ENCODE results near the gene TMEM243. TPM values are rescaled to one million over a fixed set of nuclear protein-coding genes. Genes with fewer than 3 reads are reported as not detected.
"Not testable (repeated sequence)": the region's sequence is repeated elsewhere in the genome, so short reads cannot be mapped to it uniquely, and the experiment has no call there.

TMEM243 gene
- polyA plus RNA-seq, 1 donor, result 13.3 TPM

GRCh38 chr7:87212498-87212897 is 7.0 kb downstream of the TMEM243 start:
- no peak for DNase-seq (ENCODE audit: low read depth)

- no peak for DNase-seq (ENCODE audit: low read depth)
These were observed 9.0 kb downstream of the TMEM243 start for GRCh38 chr7:87210506-87210905.

- DNase-seq (ENCODE audit: low read depth), result no peak
These were observed 10.1 kb downstream of the TMEM243 start for GRCh38 chr7:87209295-87209924.

- DNase-seq (ENCODE audit: low read depth), result no peak
These were observed 13.2 kb downstream of the TMEM243 start for GRCh38 chr7:87206361-87206760.

- not testable (repeated sequence) for DNase-seq (ENCODE audit: low read depth)
These were observed 13.8 kb downstream of the TMEM243 start for GRCh38 chr7:87205701-87206100.

GRCh38 chr7:87204933-87205332 is 14.6 kb downstream of the TMEM243 start:
- no peak for DNase-seq (ENCODE audit: low read depth)

GRCh38 chr7:87203929-87204328 is 15.6 kb downstream of the TMEM243 start:
- not testable (repeated sequence) for DNase-seq (ENCODE audit: low read depth)

- no peak for DNase-seq (ENCODE audit: low read depth)
These were observed 16.8 kb downstream of the TMEM243 start for GRCh38 chr7:87202705-87203104.

- no peak for DNase-seq (ENCODE audit: low read depth)
These were observed 17.3 kb downstream of the TMEM243 start for GRCh38 chr7:87202208-87202607.

GRCh38 chr7:87199700-87200450 is 19.7 kb downstream of the TMEM243 start:
- no peak for DNase-seq (ENCODE audit: low read depth)

GRCh38 chr7:87199241-87199640 is 20.3 kb downstream of the TMEM243 start:
- DNase-seq (ENCODE audit: low read depth), result no peak

- DNase-seq (ENCODE audit: low read depth), result no peak
These were observed 25.6 kb downstream of the TMEM243 start for GRCh38 chr7:87193912-87194311.

GRCh38 chr7:87192784-87193487 is 26.6 kb downstream of the TMEM243 start:
- no peak for DNase-seq (ENCODE audit: low read depth)

- DNase-seq (ENCODE audit: low read depth), result no peak
These were observed 28.7 kb downstream of the TMEM243 start for GRCh38 chr7:87190783-87191182.

GRCh38 chr7:87188930-87189329 is 30.6 kb downstream of the TMEM243 start:
- DNase-seq (ENCODE audit: low read depth), result no peak

GRCh38 chr7:87187120-87187519 is 32.4 kb downstream of the TMEM243 start:
- DNase-seq (ENCODE audit: low read depth), result no peak

- DNase-seq (ENCODE audit: low read depth), result no peak
These were observed 40.4 kb downstream of the TMEM243 start for GRCh38 chr7:87179180-87179579.

- DNase-seq (ENCODE audit: low read depth), result no peak
These were observed 41.2 kb downstream of the TMEM243 start for GRCh38 chr7:87178320-87178719.

GRCh38 chr7:87173471-87173870 is 46.1 kb downstream of the TMEM243 start:
- no peak for DNase-seq (ENCODE audit: low read depth)

GRCh38 chr7:87171282-87171934 is 48.1 kb downstream of the TMEM243 start:
- no peak for DNase-seq (ENCODE audit: low read depth)

- no peak for DNase-seq (ENCODE audit: low read depth)
These were observed 48.7 kb downstream of the TMEM243 start for GRCh38 chr7:87170828-87171227.

- DNase-seq (ENCODE audit: low read depth), result no peak
These were observed 55.1 kb downstream of the TMEM243 start for GRCh38 chr7:87164433-87164832.

All from forelimb muscle (tissue), 1 donor.